OCI-LY1 (cell line): Measurements from ENCODE around the gene ASCC2.

Experiments used
- CTCF ChIP-seq: fragments of 200-600 bp; sonication (generic), shearing (Covaris generic); IDR thresholded peaks from 2 replicates; pipeline ENCODE4 v1.5.1; 2017; ENCODE audit warnings: mild to moderate bottlenecking, antibody characterized with exemption, low read length, moderate library complexity, mixed read lengths
- EZH2 ChIP-seq: fragments of 200-600 bp; sonication (generic), shearing (Covaris generic); IDR thresholded peaks from 2 replicates; pipeline ENCODE4 v1.8.0; 2017; ENCODE audit warnings: borderline replicate concordance, mixed run types, mild to moderate bottlenecking, antibody characterized with exemption, low read length, moderate library complexity, mixed read lengths

DNA sequence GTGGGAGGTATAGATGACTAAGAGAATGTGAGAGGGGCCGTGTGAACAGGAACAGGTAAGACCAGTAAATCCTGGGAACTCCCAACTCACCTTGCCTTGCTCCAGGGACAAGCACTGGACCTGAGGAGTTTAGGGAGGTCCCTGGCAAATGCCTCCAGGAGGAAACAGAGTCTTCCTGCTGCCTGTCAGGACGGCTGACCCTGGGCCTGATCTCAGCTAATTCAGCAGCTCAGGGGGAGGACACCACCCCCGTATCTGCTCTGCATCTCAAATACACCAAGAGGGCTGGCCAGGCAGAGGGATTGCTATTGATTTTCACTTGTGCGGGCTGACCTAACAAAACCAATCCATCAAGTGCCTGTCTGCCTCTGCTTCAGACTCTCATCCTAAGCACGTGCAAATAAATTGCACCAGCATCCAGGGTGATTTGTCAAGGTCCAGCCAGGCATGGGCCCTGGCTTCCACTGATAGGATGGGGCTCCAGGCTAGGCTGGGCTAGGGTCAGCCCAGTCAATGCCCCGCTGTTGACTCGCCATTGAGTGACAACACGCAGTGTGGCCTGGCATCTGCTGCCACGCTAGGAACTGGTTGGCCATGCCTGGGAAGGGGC is 50.6 kb downstream of the ASCC2 start:
- no peak for TF ChIP-seq CTCF
- no peak for TF ChIP-seq EZH2
